GM18907 (cell line): ENCODE results near the gene KPTN.

Source experiments
- ATAC-seq: cut with Tn5 transposase; IDR thresholded peaks from one replicate; pipeline ENCODE4 v1.9.1; 2021; ENCODE audit warnings: mild to moderate bottlenecking, moderate library complexity; ENCODE audit not compliant: unreplicated experiment

The KPTN gene

DNA sequence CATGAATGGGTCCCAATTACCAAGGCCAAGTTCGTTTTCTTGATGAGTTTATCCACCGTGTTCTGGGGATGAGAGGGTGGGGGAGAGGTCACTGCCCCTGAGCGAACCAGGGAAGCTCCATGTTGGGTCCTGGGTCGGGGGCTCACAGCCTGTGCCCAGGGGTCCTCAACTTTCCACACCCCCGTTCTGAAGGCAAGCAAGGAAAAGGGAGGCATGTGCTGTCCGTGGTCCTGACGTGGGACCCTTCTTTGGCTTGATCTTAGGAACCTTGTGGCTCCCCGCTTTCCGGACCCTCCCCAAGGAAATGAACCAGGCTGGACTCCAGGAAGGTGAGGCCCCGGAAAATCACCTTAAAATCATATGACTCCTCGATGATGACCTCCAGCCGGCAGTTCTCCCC, 46.5 kb downstream of the KPTN start:
- ATAC-seq = no peak

DNA sequence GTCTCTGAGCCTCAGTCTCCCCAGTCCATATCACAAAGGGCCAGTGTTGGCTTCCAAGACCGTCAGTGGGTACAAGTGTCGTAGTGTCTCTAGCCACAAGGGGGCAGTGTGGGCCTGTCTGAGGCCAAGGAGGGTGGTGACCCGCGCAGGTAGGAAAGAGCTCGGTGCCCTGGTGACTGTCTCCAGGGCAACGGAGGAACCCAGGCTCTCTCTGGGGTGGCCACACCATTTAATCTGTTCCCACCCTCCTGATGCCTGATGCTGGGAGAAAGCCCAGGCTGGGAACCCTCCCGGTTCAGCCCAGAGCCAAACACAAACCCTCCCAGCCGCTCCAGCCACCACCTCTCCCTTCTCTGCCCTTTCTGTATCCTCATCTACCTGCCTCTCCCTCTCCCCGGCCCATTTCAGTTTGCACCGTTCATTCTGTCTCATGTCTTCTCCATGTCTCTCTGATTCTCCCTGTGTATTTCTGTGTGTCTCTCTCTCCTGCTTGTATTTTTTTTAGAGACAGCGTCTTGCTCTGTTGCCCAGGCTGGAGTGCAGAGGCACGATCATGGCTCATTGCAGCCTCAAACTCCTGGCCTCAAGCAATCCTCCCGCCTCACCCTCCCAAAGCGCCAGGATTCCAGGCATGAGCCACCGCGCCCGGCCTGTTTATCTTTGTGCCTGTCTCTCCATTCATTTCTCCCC, 47.2 kb downstream of the KPTN start:
- no peak for ATAC-seq

DNA sequence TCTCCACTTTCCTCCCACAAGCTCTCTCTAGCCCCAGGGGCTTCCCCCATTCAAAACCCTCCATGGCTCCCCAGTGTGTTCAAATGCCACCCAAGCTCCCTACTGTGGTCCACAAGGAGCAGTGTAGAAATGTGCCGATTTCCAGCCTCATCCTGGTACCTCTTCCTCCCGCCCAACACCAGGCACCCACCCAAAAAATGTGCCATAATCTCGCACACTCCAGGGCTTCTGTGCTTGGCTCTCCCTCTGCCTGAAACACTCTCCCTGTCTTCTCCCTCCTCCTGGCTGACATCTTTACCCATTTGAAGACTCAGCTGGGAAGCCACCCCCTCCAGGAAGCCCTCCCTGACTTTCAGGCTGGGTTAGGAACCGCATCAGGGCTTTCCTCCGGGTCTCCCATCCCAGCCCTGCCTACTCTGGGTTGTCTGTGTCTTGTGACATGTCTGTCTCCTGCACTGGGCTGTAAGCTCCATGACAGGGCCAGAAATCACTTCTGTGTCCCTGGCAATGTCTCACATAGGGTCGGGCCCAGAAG, 48.1 kb downstream of the KPTN start:
- no peak for ATAC-seq

DNA sequence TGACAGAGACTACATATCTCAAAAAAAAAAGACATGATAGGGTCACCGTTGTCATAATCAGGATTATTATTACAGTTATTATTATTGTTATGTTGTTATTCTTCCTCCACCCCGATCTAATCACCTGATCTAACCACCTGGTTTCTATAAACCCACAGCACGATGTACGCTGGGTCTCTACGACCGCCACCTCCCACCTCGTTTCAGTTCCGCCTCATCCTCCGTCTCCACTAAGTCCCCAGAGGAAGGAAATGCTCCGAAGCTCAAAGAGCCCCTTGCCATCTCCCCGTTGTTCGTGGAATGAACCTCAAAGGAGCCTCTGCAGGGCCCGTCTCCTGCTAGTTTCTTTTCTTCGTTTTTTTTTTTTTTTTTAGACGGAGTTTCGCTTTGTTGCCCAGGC, 48.8 kb downstream of the KPTN start:
- ATAC-seq = no peak

DNA sequence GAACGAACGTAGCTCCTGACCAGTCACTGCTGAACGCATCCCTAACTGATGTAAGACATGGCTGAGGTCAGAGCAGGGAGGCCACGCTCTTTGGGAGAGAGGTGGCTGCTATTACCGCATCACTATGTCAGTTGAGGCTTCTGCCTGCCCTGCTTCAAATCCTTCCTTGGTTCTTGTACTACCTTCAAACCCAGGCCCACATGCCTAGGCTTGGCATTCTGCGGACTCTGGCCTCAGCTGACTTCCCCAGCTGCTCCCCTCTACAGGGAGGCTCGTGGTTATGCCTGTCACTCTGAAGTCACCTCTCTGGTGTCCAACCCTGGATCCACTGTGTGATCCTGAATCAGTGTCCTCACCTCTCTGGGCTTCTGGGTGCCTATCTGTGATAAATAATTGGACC, 49.9 kb downstream of the KPTN start:
- no peak for ATAC-seq

DNA sequence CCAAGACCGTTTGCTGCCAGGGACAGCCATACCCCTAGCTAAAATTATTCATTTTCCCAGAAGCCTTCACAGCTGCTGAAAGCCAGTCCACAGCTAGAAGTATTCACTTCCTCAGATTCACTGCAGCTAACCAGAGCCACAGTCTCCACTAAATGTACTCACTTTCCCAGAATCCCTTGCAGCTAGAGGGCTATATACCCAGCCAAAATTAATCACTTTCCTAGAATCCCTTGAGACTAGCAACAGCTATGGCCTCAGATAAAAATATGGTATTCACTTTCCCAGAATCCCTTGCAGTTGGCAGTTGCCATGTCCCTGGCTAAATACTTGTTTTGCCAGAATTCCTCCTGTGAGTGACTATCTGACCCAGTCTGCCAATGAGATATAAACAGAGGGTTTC, 50.9 kb downstream of the KPTN start:
- ATAC-seq = no peak

DNA sequence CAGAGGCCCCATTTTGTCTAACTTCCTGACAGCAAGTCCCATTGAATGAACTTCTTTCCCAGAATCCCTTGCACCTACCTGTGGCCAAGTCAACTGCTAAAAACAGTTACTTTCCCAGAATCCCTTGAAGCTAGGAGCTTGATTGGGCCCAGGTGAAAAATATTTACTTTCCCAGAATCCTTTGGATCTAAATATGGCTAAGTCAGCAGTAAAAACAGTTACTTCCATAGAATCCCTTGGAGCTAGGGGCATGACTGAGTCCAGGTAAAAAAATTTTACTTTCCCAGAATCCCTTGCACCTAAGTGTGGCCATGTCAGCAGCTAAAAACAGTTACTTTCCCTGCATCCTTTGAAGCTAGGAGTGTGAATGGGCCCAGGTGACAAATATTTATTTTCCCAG, 51.5 kb downstream of the KPTN start:
- ATAC-seq = no peak

DNA sequence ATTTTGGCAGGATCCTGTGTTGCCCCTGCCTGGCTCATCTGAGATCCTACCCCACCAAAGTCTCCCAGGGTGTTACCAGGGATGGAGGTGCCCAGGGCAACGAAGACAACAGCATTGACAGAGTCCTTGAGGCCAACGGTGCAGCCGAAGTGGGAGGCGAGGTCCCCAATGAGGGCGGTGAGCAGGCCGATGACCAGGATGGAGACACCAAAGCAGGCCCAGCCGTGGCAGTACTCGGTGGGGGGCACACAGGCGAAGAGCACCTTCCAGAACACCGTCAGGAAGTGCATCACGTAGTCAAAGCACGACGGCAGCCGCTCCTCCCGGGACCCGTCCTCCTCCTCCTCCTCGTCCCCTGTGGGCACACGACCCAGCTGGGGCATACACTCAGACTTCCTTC, 51.9 kb downstream of the KPTN start:
- no peak for ATAC-seq

DNA sequence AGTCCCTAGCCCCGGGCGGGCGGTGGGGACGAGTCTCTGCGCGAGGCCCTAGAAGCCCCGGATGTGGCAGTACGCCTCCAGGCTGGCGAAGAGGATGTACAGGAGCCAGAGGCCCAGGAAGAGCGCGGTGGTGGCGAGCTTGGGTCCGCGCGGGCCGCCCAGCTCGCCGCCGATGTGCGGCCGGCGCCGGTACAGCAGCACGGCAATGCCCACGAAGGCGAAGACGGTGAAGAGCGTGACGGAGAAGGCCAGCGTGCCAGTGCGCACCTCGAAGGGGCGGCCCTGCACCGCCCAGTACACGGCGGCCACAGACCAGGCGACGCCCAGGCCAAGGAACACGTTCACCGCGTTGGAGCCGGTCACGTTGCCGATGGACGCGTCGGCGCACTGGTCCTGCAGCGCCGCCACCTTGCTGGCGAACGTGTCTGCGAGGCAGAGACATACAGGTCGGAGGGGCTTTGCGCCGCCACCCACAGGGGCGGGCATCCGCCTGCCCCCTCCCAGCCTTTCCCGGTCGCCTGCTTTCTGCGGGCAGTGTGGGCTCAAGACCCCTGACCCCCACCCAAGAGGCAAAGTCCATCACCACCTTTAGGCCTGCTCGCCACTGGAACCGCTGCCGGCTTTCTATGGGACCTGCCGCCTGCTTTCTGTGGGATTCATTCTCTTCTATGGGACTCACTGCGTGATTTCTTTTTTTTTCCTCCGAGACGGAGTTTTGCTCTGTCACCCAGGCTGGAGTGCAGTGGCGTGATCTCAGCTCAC, 53.8 kb downstream of the KPTN start:
- no peak for ATAC-seq

DNA sequence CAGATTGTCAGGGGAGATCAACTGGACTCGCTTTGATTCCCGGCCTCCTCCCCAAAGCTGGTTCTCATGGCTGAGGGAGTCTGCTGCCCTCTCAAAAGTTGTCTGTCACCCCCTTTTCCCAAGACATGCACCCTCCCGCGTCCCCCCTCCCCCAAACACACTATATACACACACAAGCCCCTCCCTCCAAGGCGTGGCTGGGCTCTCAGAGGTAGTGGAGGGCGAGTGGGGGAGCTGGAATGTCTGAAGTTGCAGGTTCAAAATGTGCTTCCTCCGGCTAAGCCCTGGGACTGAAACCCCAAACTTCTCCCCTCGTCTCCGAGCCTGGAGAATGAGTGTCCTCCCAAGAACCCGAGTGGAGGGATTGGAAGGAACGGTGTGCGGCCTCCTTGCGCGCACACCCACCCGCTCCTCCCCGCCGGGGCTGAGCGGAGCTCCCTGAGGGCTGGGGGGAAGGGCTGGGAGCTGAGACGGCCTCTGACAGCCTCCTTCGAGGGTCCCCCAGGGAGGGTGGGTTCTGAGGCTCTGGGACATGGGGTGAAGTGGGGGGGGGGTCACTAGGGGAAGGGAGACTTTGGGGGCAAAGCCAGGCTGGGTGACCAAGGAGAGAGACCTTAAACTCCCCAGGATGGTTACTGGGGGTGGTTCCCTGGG, 54.8 kb downstream of the KPTN start:
- no peak for ATAC-seq

DNA sequence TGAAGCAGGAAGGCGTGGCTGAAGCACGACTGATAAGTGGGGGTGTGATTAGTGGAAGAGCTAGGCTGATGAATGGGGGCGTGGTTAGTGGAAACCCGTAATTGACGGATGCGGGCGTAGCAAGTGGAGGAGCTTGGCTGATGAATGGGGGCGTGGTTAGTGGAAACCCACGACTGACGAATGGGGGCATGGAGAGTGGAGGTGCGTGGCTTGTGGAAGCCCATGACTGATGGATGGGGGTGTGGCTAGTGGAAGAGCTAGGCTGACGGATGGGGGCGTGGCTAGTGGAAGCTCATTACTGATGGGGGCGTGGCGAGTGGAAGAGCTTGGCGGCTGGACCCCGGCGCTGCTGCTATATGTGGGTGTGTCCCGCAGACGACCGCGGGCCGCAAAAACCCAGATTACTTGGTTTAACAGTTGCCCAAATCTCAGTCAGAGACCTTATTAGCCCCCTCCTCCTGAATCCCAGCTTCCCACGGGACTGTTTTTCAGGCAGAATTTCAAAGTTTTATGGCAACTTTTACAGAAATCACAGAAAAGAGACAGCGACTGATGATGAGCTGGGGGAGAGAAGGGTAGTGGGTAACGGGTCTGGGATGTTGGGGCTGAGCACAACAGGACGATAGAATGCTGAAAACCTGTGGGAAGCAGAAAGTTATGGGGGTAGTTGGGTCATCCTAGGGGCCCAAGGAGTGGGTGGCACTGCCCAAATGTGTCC, 55.7 kb downstream of the KPTN start:
- ATAC-seq = peak; percentile 42

DNA sequence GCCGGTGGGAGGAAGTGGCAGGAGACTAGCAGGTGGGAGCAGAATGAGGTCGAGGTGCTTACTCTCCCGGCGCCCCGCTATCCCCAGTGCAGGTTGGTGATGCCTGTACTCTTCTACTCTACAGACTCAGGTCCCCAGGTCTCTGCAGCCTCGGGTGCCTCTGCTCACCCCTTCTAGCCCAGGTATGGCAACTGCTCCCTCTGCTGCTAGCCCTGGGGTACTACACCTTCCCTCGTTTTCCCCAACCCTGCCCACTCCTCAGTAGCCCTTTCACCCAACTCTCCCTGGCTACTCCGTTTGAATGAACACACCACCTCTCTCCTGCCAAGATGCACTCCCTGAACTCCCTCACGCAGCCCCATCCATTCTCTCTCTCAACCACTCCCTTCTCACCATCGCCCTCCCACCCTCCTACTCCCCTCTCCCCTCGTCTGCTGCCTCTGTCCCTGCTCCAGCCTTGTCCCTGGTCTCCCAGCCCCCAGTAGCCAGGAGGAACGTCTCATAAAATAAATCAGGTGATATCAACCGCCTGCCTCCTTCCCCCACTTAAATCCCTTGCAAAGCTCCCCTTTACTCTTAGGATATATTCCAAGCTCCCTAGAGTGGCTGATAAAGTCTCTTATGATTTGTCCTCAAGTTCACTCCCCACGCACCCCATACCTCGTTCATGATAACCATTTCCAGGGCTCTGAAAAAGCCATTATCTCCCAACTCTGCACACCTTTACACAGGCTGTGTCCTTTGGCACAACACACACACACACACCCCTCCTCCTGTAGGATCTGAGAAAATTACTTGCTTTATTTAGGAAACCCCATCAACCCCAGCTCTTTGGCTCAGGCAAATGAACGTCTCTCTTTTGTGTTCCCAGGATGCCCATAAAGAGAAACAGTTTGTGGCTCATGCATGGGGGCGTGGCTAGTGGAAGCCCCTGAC, 56.5 kb downstream of the KPTN start:
- ATAC-seq = no peak
